Measurements from ENCODE around the gene SRRM3.

Gene SRRM3

DNA sequence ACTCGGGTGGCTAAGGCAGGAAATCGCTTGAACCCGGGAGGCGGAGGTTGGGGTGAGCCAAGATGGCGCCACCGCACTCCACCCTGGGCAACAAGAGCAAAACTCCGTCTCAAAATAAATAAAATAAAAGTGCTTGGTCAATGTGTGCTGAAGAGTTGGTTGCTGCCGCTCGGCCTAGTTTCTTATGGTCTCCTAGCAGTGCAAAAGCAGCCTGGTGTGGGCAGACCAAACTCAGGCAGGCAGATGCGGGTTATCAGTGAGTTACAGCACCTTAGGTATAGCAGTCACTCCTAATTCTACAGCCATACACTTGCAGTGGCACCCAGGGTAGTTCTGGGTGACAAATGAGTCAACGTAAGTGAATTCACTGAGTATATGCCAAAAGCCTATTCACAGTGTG is 123.4 kb downstream of the SRRM3 start:
- Histone ChIP-seq H3K4me3 (no peak overlapping the region), H3K27ac (no peak overlapping the region)
- TF ChIP-seq, protein P1, sequence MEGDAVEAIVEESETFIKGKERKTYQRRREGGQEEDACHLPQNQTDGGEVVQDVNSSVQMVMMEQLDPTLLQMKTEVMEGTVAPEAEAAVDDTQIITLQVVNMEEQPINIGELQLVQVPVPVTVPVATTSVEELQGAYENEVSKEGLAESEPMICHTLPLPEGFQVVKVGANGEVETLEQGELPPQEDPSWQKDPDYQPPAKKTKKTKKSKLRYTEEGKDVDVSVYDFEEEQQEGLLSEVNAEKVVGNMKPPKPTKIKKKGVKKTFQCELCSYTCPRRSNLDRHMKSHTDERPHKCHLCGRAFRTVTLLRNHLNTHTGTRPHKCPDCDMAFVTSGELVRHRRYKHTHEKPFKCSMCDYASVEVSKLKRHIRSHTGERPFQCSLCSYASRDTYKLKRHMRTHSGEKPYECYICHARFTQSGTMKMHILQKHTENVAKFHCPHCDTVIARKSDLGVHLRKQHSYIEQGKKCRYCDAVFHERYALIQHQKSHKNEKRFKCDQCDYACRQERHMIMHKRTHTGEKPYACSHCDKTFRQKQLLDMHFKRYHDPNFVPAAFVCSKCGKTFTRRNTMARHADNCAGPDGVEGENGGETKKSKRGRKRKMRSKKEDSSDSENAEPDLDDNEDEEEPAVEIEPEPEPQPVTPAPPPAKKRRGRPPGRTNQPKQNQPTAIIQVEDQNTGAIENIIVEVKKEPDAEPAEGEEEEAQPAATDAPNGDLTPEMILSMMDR (IDR thresholded peaks at IDR 0.05) = no peak
- DNase-seq (ENCODE audit: low spot score) = no peak

DNA sequence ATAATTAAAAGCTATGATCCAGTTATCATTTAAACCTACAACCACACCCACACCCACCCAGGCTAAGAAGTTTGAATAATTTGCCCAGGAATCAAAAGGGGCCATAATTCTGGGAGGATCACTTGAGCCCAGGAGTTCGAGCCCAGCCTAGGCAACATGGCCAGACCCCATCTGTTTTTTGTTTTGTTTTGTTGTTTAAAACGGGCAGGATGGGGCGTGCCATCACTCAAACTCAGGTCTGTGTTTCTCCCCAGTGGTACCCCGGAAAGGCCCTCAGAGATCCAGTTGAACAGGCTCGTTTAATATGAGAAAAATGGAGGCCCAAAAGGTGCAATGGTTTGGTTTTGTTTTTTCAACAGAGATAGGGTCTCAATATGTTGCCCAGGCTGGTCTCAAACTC is 124.1 kb downstream of the SRRM3 start:
- no peak overlapping the region for H3K27ac ChIP-seq

DNA sequence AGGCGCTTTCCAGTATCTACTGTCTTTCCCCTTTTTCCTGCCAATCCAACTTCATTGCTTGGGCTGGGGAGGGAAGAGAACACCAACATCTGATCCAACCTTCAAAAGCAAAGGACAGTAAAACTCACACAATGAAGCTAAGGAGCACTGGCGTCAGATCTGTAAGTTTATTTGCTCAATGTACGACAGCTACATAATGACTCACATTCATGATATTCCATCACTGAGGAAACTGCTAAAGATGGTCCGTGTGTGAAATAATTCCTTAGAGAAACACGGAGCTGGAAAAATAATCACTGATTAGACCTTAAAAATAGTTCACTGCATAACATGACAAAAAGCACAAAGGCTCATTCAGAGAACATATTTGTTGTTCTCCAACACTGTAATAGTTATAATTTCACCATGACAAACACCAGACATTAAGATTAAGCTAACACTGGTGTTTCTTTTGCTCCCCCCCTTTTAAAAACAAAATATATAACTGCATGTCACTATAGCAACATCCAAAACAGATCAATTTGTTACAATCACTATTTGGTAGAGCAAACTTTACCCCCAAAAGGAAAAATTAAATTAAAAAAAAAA is 125.0 kb downstream of the SRRM3 start:
- DNase-seq (ENCODE audit: low spot score) = no peak
- H3K4me3 ChIP-seq = no peak overlapping the region
- TF ChIP-seq, protein P1 (IDR thresholded peaks at IDR 0.05) = no peak
- peak overlapping the region in 1 of 2 donors; percentile 35 for H3K27ac ChIP-seq

More for the DNA sequence above, 124.1 kb downstream of the SRRM3 start:
- H3K4me3 ChIP-seq = no peak overlapping the region
- TF ChIP-seq, protein P1 (IDR thresholded peaks at IDR 0.05) = no peak
- no peak for DNase-seq (ENCODE audit: low spot score)

DNA sequence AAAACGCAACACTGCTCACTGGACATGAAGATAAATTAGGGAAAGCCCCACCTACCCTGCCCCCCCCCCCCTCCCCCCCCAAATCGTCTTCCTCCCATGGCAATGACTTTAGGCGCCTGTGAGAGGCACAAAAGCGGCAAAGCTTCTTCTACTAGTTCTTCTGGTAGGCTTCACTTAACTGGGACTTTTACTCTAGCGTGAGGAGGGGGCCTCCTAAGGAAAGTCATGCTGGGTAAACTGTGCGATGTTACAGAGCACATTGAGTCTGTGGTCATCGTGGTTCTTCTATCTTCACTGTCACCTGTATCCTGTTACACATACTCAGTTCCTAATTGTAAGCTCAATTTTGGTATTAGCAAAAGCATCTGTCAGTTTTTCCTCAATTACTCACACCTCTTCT is 125.9 kb downstream of the SRRM3 start:
- TF ChIP-seq, protein P1 (IDR thresholded peaks at IDR 0.05) = no peak
- Histone ChIP-seq H3K27ac (no peak overlapping the region), H3K4me3 (no peak overlapping the region)
- no peak for DNase-seq (ENCODE audit: low spot score)

DNA sequence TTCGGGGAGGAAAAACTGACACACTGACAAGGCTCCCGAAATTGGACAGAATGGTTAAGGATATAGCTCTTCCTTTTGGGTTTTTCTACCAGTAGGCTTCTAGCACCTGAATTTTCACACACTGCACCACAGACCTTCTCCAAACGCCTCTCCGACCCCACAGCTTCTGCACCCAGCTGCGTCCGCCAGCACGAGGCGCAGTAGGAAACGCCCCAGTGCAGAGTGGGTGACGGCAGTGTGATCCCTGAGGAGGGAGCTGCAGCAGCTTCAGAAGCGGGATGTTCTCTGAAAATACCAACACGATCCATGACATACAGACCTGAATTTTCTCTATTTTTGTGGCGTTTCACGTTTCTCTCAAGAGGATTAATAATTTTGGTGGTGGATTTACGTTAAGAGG is 126.7 kb downstream of the SRRM3 start:
- DNase-seq (ENCODE audit: low spot score) = no peak
- no peak overlapping the region for H3K4me3 ChIP-seq
- H3K27ac ChIP-seq = no peak overlapping the region
- TF ChIP-seq, protein P1 (IDR thresholded peaks at IDR 0.05) = no peak

DNA sequence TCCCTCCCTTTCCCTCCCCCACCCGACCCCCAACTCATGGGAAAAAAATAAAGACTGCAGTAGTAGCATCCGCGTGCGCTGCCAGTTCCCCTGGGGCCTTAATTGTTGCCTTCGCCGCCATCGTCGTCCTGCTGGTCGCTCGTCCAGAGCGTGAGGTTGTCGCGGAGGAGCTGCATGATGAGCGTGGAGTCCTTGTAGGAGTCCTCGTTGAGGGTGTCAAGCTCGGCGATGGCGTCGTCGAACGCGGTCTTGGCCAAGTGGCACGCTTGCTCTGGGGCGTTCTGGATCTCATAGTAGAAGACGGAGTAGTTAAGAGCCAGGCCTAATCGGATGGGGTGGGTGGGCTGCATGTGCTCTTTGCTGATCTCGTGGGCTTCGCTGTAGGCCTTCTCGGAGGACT is 127.8 kb downstream of the SRRM3 start:
- no peak for DNase-seq (ENCODE audit: low spot score)
- TF ChIP-seq, protein P1 (IDR thresholded peaks at IDR 0.05) = no peak
- Histone ChIP-seq H3K4me3 (no peak overlapping the region), H3K27ac (no peak overlapping the region)

DNA sequence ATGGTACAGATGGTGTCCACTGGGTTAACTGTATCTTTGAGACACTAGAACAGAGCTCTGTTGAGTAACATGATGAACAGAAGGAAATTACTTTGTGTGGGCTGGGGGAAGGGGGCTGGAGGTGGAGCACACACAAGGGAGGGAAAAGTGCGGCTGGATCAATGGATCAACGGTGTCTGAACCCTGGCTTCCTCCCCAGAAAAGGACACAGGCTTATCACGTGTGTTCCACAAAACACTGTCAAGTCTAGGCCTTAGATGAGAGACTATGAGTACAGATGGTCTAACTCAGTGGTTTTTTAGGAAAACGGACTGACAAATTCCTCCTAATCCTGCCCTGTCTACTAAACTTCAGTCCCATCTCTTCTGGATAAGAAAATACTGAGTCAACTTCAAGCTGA is 128.6 kb downstream of the SRRM3 start:
- TF ChIP-seq, protein P1 (IDR thresholded peaks at IDR 0.05) = no peak
- DNase-seq (ENCODE audit: low spot score) = no peak
- H3K27ac ChIP-seq = no peak overlapping the region
- H3K4me3 ChIP-seq = no peak overlapping the region
